DOHH2 (cell line): ENCODE data around the gene ARRDC4.

ENCODE experiments used
- H3F3A ChIP-seq: fragments of 200-600 bp; sonication (generic), shearing (Covaris generic); 2 replicates; pipeline ENCODE4 v1.6.0; 2016; ENCODE audit warnings: antibody characterized with exemption, mild to moderate bottlenecking; ENCODE audit not compliant: control insufficient read depth, insufficient read depth
- H3K27ac ChIP-seq: fragments of 200-600 bp; sonication (generic); 2 replicates; pipeline ENCODE4 v1.5.1; 2014; ENCODE audit warnings: low read depth, mild to moderate bottlenecking, low read length, moderate library complexity
- H3K27me3 ChIP-seq: fragments of 200-600 bp; sonication (generic); 2 replicates; pipeline ENCODE4 v1.6.1; 2014; ENCODE audit warnings: mild to moderate bottlenecking, low read length, mixed read lengths; ENCODE audit not compliant: control insufficient read depth
- H3K36me3 ChIP-seq: fragments of 200-600 bp; sonication (generic); 2 replicates; pipeline ENCODE4 v1.6.1; 2014; ENCODE audit warnings: mild to moderate bottlenecking, low read length, moderate library complexity, mixed read lengths; ENCODE audit not compliant: control insufficient read depth
- H3K4me1 ChIP-seq: fragments of 200-600 bp; sonication (generic); 2 replicates; pipeline ENCODE4 v1.6.1; 2014; ENCODE audit warnings: mild to moderate bottlenecking, low read length, mixed read lengths; ENCODE audit not compliant: control insufficient read depth
- H3K4me2 ChIP-seq: fragments of 200-600 bp; sonication (generic); 2 replicates; pipeline ENCODE4 v1.6.0; 2014; ENCODE audit warnings: mild to moderate bottlenecking, low read length, moderate library complexity
- H3K4me3 ChIP-seq: fragments of 200-600 bp; sonication (generic); 2 replicates; pipeline ENCODE4 v1.5.1; 2014; ENCODE audit warnings: mild to moderate bottlenecking, low read length, mixed read lengths
- H3K79me2 ChIP-seq: fragments of 200-600 bp; sonication (generic); 2 replicates; pipeline ENCODE4 v1.6.1; 2014; ENCODE audit warnings: mild to moderate bottlenecking, low read length, mixed read lengths; ENCODE audit not compliant: control insufficient read depth
- H3K9me2 ChIP-seq: fragments of 200-600 bp; sonication (generic); replicated peaks from 2 replicates; pipeline ENCODE4 v1.6.1; 2014; ENCODE audit warnings: mild to moderate bottlenecking, low read length, mixed read lengths; ENCODE audit not compliant: control insufficient read depth
- H3K9me3 ChIP-seq: fragments of 200-600 bp; sonication (generic); 2 replicates; pipeline ENCODE4 v1.6.1; 2014; ENCODE audit warnings: antibody characterized with exemption, low read length, mixed read lengths; ENCODE audit not compliant: control insufficient read depth, insufficient read depth
- H4K20me1 ChIP-seq: fragments of 200-600 bp; sonication (generic); 2 replicates; pipeline ENCODE4 v1.6.0; 2014; ENCODE audit warnings: low read depth, mild to moderate bottlenecking, antibody characterized with exemption, low read length, moderate library complexity; ENCODE audit not compliant: control insufficient read depth, insufficient read depth
- EZH2phosphoT487 ChIP-seq: fragments of 200-600 bp; sonication (generic); IDR thresholded peaks from 2 replicates; pipeline ENCODE4 v1.6.1; 2017; ENCODE audit warnings: borderline replicate concordance, mild to moderate bottlenecking, antibody characterized with exemption, low read length, moderate library complexity, mixed read lengths
- TF ChIP-seq, protein P1 (sequence below): fragments of 200-600 bp; sonication (generic); IDR thresholded peaks from one replicate; pipeline ENCODE4 v1.5.1; 2014; ENCODE audit warnings: antibody characterized with exemption, mild to moderate bottlenecking, low read depth, low read length; ENCODE audit not compliant: poor library complexity, severe bottlenecking

ARRDC4 gene

DNA sequence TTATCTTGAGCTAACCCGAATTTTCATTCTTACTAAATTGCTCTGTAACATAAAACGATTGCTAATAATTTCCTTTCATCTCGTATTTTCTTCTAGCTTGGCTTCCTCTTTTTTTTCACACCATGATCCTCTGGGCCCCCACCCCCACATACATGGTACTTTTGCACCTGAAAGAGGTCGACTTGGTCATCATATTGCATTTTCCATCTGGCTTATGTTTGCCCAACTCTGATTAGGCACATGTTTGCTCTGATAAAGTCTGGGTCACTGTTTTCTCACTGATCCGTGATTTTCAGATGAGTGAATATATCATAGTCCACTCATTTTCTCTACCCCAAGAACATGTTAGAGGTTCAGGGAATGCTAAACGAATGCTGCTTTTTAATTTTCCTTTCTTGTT is 49.5 kb downstream of the ARRDC4 start:
- Histone ChIP-seq H3K27ac (no peak overlapping the region), H3K4me2 (no peak overlapping the region), H3K36me3 (no peaks in the 10 kb centered on the region), H3K79me2 (no peaks in the 10 kb centered on the region), H3K4me3 (no peak overlapping the region), H4K20me1 (no peaks in the 10 kb centered on the region), H3K27me3 (peaks cover 22% of the 10 kb centered on the region), H3F3A (no peaks in the 10 kb centered on the region), H3K9me2 (no peaks in the 10 kb centered on the region), H3K4me1 (no peaks in the 10 kb centered on the region), H3K9me3 (no peaks in the 10 kb centered on the region)
- no peak for TF ChIP-seq EZH2phosphoT487
- TF ChIP-seq, protein P1, sequence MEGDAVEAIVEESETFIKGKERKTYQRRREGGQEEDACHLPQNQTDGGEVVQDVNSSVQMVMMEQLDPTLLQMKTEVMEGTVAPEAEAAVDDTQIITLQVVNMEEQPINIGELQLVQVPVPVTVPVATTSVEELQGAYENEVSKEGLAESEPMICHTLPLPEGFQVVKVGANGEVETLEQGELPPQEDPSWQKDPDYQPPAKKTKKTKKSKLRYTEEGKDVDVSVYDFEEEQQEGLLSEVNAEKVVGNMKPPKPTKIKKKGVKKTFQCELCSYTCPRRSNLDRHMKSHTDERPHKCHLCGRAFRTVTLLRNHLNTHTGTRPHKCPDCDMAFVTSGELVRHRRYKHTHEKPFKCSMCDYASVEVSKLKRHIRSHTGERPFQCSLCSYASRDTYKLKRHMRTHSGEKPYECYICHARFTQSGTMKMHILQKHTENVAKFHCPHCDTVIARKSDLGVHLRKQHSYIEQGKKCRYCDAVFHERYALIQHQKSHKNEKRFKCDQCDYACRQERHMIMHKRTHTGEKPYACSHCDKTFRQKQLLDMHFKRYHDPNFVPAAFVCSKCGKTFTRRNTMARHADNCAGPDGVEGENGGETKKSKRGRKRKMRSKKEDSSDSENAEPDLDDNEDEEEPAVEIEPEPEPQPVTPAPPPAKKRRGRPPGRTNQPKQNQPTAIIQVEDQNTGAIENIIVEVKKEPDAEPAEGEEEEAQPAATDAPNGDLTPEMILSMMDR, result no peak

DNA sequence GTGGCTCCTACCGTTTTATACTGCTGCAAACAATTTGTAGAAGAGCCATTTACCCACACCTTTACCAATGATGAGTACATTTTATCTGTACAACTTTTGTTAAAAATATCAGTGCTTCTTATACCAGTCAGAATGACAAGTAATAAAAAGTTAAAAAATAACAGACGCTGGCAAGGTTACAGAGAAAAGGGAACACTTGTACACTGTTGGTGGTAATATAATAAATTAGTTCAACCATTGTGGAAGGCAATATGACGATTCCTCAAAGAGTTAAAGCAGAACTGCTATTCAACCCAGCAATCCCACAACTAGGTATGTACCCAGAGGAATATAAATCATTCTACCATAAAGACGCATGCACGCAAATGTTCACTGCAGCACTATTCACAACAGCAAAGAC is 51.9 kb downstream of the ARRDC4 start:
- H3K9me2 ChIP-seq, result no peaks in the 10 kb centered on the region
- TF ChIP-seq, protein P1, result no peak
- TF ChIP-seq EZH2phosphoT487, result no peak
- no peak overlapping the region for H3K4me3 ChIP-seq
- no peaks in the 10 kb centered on the region for H3K36me3 ChIP-seq
- H4K20me1 ChIP-seq, result no peaks in the 10 kb centered on the region
- no peak overlapping the region for H3K4me2 ChIP-seq
- no peak overlapping the region for H3K27ac ChIP-seq
- peaks cover 22% of the 10 kb centered on the region for H3K27me3 ChIP-seq
- no peaks in the 10 kb centered on the region for H3F3A ChIP-seq
- no peaks in the 10 kb centered on the region for H3K9me3 ChIP-seq
- no peaks in the 10 kb centered on the region for H3K79me2 ChIP-seq
- H3K4me1 ChIP-seq, result no peaks in the 10 kb centered on the region

DNA sequence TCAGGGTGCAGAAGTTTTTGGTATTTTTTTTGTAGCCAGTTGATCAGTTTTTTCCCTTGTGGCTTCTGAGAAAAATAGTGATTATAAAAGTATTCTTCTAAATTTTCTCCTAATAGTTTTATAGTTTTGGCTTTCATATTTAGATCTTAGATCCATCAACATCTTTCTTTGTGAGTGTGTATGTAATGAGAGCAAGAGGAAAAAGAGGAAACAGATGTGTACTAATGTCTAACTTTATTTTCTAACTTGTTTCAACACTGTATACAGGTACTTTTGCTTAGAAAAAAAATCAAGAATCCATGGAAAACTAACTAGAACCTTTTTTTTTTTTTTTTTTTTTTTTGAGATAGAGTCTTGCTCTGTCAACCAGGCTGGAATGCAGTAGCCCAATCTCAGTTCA is 53.1 kb downstream of the ARRDC4 start:
- no peaks in the 10 kb centered on the region for H3F3A ChIP-seq
- H3K4me3 ChIP-seq, result no peak overlapping the region
- H3K36me3 ChIP-seq, result no peaks in the 10 kb centered on the region
- no peaks in the 10 kb centered on the region for H3K9me2 ChIP-seq
- H3K9me3 ChIP-seq, result no peaks in the 10 kb centered on the region
- no peak overlapping the region for H3K4me2 ChIP-seq
- H4K20me1 ChIP-seq, result no peaks in the 10 kb centered on the region
- TF ChIP-seq, protein P1, result no peak
- no peak for TF ChIP-seq EZH2phosphoT487
- H3K79me2 ChIP-seq, result no peaks in the 10 kb centered on the region
- no peak overlapping the region for H3K27ac ChIP-seq
- H3K27me3 ChIP-seq, result peaks cover 20% of the 10 kb centered on the region
- no peaks in the 10 kb centered on the region for H3K4me1 ChIP-seq
